ENCODE data around the gene CCNY. TPM values are rescaled to one million over a fixed set of nuclear protein-coding genes. Genes with fewer than 3 reads are reported as not detected.

The CCNY gene
- total and polyA plus RNA-seq, 2 of the 13 experiments (the other 11 are each of a cell fraction or from before 2014, with no cell fraction given): 48.2 to 54.7 TPM

DNA sequence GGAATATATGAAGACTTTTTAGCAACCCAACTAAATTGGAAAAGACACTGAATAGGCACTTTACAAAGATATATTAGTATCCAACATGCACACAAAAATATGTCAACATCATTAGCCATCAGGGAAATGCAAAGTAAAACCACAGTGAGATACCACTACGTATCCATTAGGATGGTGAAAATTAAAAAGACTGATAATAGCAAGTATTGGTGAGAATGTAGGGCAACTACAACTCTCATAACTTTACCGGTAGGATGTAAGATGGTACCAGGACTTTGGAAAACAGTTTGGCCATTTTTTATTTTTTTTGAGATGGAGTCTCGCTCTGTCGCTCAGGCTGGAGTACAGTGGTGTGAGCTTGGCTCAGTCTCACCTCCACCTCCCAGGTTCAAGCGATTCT, 13.7 kb upstream of the CCNY start:
- H3K36me3 ChIP-seq (replicated peaks in 1 of 2; ENCODE audit: control insufficient read depth in 1 of 2, insufficient read depth in 2 of 2, low read length in 2 of 2): 0 out of 5 replicates have a peak, but pooled peaks cover 0 to 4% of the 10 kb centered on the region in 2 experiments
- in situ Hi-C loops (cut with HindIII; ENCODE audit: extremely low pct_ligation_motif_present, low pct_unique_long_range_greater_than_20kb): no loop called here
- no peak overlapping the region for H3K4me3 ChIP-seq (replicated peaks in 1 of 3; ENCODE audit: insufficient read depth in 1 of 3, low read depth in 2 of 3, low read length in 3 of 3)
- H3K9ac ChIP-seq (ENCODE audit: insufficient read depth, low read depth, low read length): no peak overlapping the region
- ChIA-PET POLR2A (no interaction called here), CTCF (ENCODE audit: low intra/inter-chr PET ratio, low total read pairs) (no interaction called here)
- no peak overlapping the region for H3K4me2 ChIP-seq (ENCODE audit: low read depth, low read length)
- H4K20me1 ChIP-seq (ENCODE audit: insufficient read depth, low read length): no peaks in the 10 kb centered on the region
- intact Hi-C loops (cut with micrococcal nuclease; ENCODE audit: unreplicated experiment): no loop called here
- FAIRE-seq: no peak
- H3K79me2 ChIP-seq (ENCODE audit: insufficient read depth, low read length): no peaks in the 10 kb centered on the region
- H3K27me3 ChIP-seq (ENCODE audit: control insufficient read depth in 1 of 2, insufficient read depth in 2 of 2, low read length in 2 of 2): no peaks in the 10 kb centered on the region
- no peak overlapping the region for H3K27ac ChIP-seq (ENCODE audit: extremely low read length, insufficient read depth, low read length)
- WGBS (ENCODE audit: low lambda C conversion rate): 99% methylated on average over 5 of the region's 5 CpGs
- no peak for ATAC-seq
- no peaks in the 10 kb centered on the region for H3K4me1 ChIP-seq (ENCODE audit: insufficient read depth, low read length)
- TF ChIP-seq SP5 (CRISPR knock-in tag; IDR thresholded peaks at IDR 0.05; ENCODE audit: borderline replicate concordance, low read depth): no peak
- no peak for TF ChIP-seq RCOR2 (CRISPR knock-in tag; IDR thresholded peaks at IDR 0.05)
- TF ChIP-seq ISL2 (CRISPR knock-in tag; IDR thresholded peaks at IDR 0.05): no peak
- no peak for TF ChIP-seq SRSF9 (IDR thresholded peaks at IDR 0.05; ENCODE audit: borderline replicate concordance, insufficient read depth, low read depth, low read length, poor library complexity, severe bottlenecking)
- TF ChIP-seq KLF11 (CRISPR knock-in tag; IDR thresholded peaks at IDR 0.05): no peak
- no peak for TF ChIP-seq PCBP2 (optimal IDR thresholded peaks at IDR 0.05; ENCODE audit: low read depth, low read length, poor library complexity, severe bottlenecking)
- TF ChIP-seq ZNF124 (CRISPR knock-in tag; IDR thresholded peaks at IDR 0.05): no peak
- TF ChIP-seq ETV5 (CRISPR knock-in tag; IDR thresholded peaks at IDR 0.05; ENCODE audit: borderline replicate concordance): no peak
- TF ChIP-seq ZNF672 (CRISPR knock-in tag; IDR thresholded peaks at IDR 0.05): no peak
- no peak for TF ChIP-seq PHF20 (CRISPR knock-in tag; IDR thresholded peaks at IDR 0.05)
- no peak for TF ChIP-seq YEATS2 (CRISPR knock-in tag; IDR thresholded peaks at IDR 0.05; ENCODE audit: borderline replicate concordance)
- no peak for TF ChIP-seq ZNF883 (CRISPR knock-in tag; IDR thresholded peaks at IDR 0.05; ENCODE audit: not compliant biosample characterization)
- no peak for DNase-seq (ENCODE audit: low spot score)
- no peak overlapping the region for H2AFZ ChIP-seq (ENCODE audit: low read length)
- BruUV-seq (replicated peaks): no TSS peak
- H3K9me3 ChIP-seq (ENCODE audit: low read length): no peaks in the 10 kb centered on the region

Measured in HepG2 (cell line).